Measurements from ENCODE around the gene MCMBP.

- no peak for TF ChIP-seq CTCF (IDR thresholded peaks at IDR 0.05; ENCODE audit: insufficient read depth, low read length)
- TF ChIP-seq, protein P1, sequence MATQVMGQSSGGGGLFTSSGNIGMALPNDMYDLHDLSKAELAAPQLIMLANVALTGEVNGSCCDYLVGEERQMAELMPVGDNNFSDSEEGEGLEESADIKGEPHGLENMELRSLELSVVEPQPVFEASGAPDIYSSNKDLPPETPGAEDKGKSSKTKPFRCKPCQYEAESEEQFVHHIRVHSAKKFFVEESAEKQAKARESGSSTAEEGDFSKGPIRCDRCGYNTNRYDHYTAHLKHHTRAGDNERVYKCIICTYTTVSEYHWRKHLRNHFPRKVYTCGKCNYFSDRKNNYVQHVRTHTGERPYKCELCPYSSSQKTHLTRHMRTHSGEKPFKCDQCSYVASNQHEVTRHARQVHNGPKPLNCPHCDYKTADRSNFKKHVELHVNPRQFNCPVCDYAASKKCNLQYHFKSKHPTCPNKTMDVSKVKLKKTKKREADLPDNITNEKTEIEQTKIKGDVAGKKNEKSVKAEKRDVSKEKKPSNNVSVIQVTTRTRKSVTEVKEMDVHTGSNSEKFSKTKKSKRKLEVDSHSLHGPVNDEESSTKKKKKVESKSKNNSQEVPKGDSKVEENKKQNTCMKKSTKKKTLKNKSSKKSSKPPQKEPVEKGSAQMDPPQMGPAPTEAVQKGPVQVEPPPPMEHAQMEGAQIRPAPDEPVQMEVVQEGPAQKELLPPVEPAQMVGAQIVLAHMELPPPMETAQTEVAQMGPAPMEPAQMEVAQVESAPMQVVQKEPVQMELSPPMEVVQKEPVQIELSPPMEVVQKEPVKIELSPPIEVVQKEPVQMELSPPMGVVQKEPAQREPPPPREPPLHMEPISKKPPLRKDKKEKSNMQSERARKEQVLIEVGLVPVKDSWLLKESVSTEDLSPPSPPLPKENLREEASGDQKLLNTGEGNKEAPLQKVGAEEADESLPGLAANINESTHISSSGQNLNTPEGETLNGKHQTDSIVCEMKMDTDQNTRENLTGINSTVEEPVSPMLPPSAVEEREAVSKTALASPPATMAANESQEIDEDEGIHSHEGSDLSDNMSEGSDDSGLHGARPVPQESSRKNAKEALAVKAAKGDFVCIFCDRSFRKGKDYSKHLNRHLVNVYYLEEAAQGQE (IDR thresholded peaks at IDR 0.05; ENCODE audit: insufficient replicate concordance, low read depth): peak; percentile 25
- TF ChIP-seq POLR2AphosphoS5 (IDR thresholded peaks at IDR 0.05; ENCODE audit: low read depth): peak; percentile 79
These were observed 19.8 kb upstream of the MCMBP start, which contains the start of gene SEC23IP for GRCh38 chr10:119892188-119893065.

Measured in HL-60 (cell line).